ENCODE data around the gene DENND5B.

GRCh38 chr12:31371256-31371620, 219.7 kb downstream of the DENND5B start:
- TF ChIP-seq CTCF (IDR thresholded peaks at IDR 0.05; ENCODE audit: insufficient read depth, low read length) (no peak), POLR2AphosphoS5 (IDR thresholded peaks at IDR 0.05; ENCODE audit: low read depth) (no peak), SPI1 (IDR thresholded peaks at IDR 0.05; ENCODE audit: borderline replicate concordance, low read depth) (no peak), GABPA (IDR thresholded peaks at IDR 0.05; ENCODE audit: low read depth) (no peak), REST (IDR thresholded peaks at IDR 0.05; ENCODE audit: insufficient replicate concordance, low read depth) (no peak)
